MM.1S (cell line): Measurements from ENCODE around the gene SERPINB1.
"Not testable (repeated sequence)": the region's sequence is repeated elsewhere in the genome, so short reads cannot be mapped to it uniquely, and the experiment has no call there.

Experiments
- DNase-seq: peaks from one replicate; pipeline ENCODE4 v3.0.0-alpha.2; 2015
- H2AFZ ChIP-seq: fragments of 300-600 bp; sonication (generic); 2 replicates; pipeline ENCODE4 v1.6.0; 2016; ENCODE audit warnings: antibody characterized with exemption, low read length
- H3F3A ChIP-seq: fragments of 300-600 bp; sonication (generic); 2 replicates; pipeline ENCODE4 v1.6.1; 2016; ENCODE audit warnings: mild to moderate bottlenecking, antibody characterized with exemption, low read length, moderate library complexity, mixed read lengths; ENCODE audit not compliant: insufficient read depth
- H3K27ac ChIP-seq: fragments of 300-600 bp; sonication (generic); 2 replicates; pipeline ENCODE4 v1.5.1; 2016; ENCODE audit warnings: mild to moderate bottlenecking, low read length
- H3K27me3 ChIP-seq: fragments of 300-600 bp; sonication (generic); replicated peaks from 2 replicates; pipeline ENCODE4 v1.6.0; 2016; ENCODE audit warnings: low read length; ENCODE audit not compliant: insufficient read depth
- H3K36me3 ChIP-seq: fragments of 300-600 bp; sonication (generic); replicated peaks from 2 replicates; pipeline ENCODE4 v1.6.1; 2016; ENCODE audit warnings: mild to moderate bottlenecking, low read length, mixed read lengths; ENCODE audit not compliant: insufficient read depth
- H3K4me1 ChIP-seq: fragments of 300-600 bp; sonication (generic); 2 replicates; pipeline ENCODE4 v1.6.1; 2016; ENCODE audit warnings: low read length, mixed read lengths
- H3K4me2 ChIP-seq: fragments of 300-600 bp; sonication (generic); 2 replicates; pipeline ENCODE4 v1.6.0; 2016; ENCODE audit warnings: low read depth, low read length
- H3K4me3 ChIP-seq: fragments of 300-600 bp; sonication (generic); 2 replicates; pipeline ENCODE4 v1.5.1; 2016; ENCODE audit warnings: low read length, mixed read lengths
- H3K79me2 ChIP-seq: fragments of 300-600 bp; sonication (generic); 2 replicates; pipeline ENCODE4 v1.6.1; 2016; ENCODE audit warnings: mixed run types, low read length, mixed read lengths
- H3K9ac ChIP-seq: fragments of 300-600 bp; sonication (generic); 2 replicates; pipeline ENCODE4 v1.6.1; 2016; ENCODE audit warnings: low read length, mixed read lengths
- H3K9me2 ChIP-seq: fragments of 300-600 bp; sonication (generic); replicated peaks from 2 replicates; pipeline ENCODE4 v1.6.1; 2016; ENCODE audit warnings: mild to moderate bottlenecking, low read length, mixed read lengths; ENCODE audit not compliant: insufficient read depth
- H3K9me3 ChIP-seq: fragments of 300-600 bp; sonication (generic); replicated peaks from 2 replicates; pipeline ENCODE4 v1.6.1; 2016; ENCODE audit warnings: mild to moderate bottlenecking, low read length, mixed read lengths; ENCODE audit not compliant: insufficient read depth
- H4K20me1 ChIP-seq: fragments of 300-600 bp; sonication (generic); 2 replicates; pipeline ENCODE4 v1.6.1; 2016; ENCODE audit warnings: mild to moderate bottlenecking, low read length, moderate library complexity, mixed read lengths; ENCODE audit not compliant: insufficient read depth
- CTCF ChIP-seq: fragments of 300-600 bp; sonication (generic); IDR thresholded peaks from 2 replicates; pipeline ENCODE4 v1.5.1; 2016; ENCODE audit warnings: antibody characterized with exemption, low read length, mixed read lengths
- EZH2 ChIP-seq: fragments of 300-600 bp; sonication (generic); optimal IDR thresholded peaks from 2 replicates; pipeline ENCODE3; 2017; ENCODE audit warnings: low read depth, mild to moderate bottlenecking, antibody characterized with exemption, low read length, mixed read lengths
- EZH2phosphoT487 ChIP-seq: fragments of 300-600 bp; sonication (generic); IDR thresholded peaks from 2 replicates; pipeline ENCODE4 v1.6.1; 2018; ENCODE audit warnings: antibody characterized with exemption, low read length

Gene SERPINB1

GRCh38 chr6:2855061-2855519 is 13.4 kb upstream of the SERPINB1 start:
- Histone ChIP-seq H3K9ac (no peak overlapping the region), H3K4me3 (peak overlapping the region; percentile 15), H3K27me3 (no peaks in the 10 kb centered on the region), H4K20me1 (no peaks in the 10 kb centered on the region), H3K9me2 (no peaks in the 10 kb centered on the region), H3K27ac (no peak overlapping the region), H3K4me2 (peak overlapping the region; percentile 53), H3K9me3 (no peaks in the 10 kb centered on the region), H3F3A (no peaks in the 10 kb centered on the region), H3K36me3 (no peaks in the 10 kb centered on the region), H3K79me2 (no peaks in the 10 kb centered on the region), H2AFZ (peak overlapping the region; percentile 12), H3K4me1 (peaks cover 5% of the 10 kb centered on the region; the same call in 1 of the 2 replicates)
- DNase-seq: no peak
- TF ChIP-seq EZH2phosphoT487 (no peak), EZH2 (no peak), CTCF (no peak)

- H3K27me3 ChIP-seq: no peaks in the 10 kb centered on the region
- no peak for DNase-seq
- TF ChIP-seq CTCF (no peak), EZH2phosphoT487 (no peak), EZH2 (no peak)
- no peaks in the 10 kb centered on the region for H3F3A ChIP-seq
- peaks cover 5% of the 10 kb centered on the region; the same call in 1 of the 2 replicates for H3K4me1 ChIP-seq
- no peak overlapping the region for H3K27ac ChIP-seq
- peak overlapping the region; percentile 15 for H3K4me3 ChIP-seq
- H3K4me2 ChIP-seq: peak overlapping the region; percentile 53
- no peaks in the 10 kb centered on the region for H4K20me1 ChIP-seq
- H2AFZ ChIP-seq: peak overlapping the region; percentile 12
- no peaks in the 10 kb centered on the region for H3K79me2 ChIP-seq
- no peaks in the 10 kb centered on the region for H3K36me3 ChIP-seq
- H3K9me2 ChIP-seq: no peaks in the 10 kb centered on the region
- H3K9me3 ChIP-seq: no peaks in the 10 kb centered on the region
- H3K9ac ChIP-seq: no peak overlapping the region
These were observed 12.8 kb upstream of the SERPINB1 start for GRCh38 chr6:2854396-2854982.

DNA sequence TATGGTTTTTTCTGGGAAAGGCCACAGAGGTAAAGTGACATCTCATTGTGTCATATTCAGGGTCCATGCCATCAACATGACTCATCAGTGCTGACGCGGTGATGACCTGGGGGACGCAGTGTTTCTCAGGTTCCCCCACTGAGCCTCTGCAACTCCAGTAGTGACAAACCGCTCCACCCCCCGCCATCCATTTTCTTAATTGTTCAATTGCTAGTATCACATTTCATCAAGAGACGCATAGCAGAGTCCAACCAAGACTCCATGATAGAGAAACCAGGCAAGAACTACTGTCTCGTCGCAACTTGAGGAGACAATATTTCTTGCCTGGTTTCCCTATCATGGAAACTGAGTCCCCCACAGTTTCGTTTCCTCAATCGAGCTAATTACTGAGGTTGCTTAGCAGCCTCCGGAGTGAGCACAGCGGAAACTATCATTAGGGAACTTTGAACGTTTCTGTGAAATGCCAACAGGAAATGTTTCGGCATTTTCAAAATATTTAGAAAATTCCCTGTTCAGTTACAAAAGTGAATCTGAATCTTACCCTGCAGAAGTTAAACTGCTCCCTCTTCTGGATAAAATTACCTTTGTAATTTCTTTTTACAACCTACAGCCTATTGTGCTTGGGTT is 12.2 kb upstream of the SERPINB1 start:
- H3K9me2 ChIP-seq: no peaks in the 10 kb centered on the region
- TF ChIP-seq EZH2: no peak
- TF ChIP-seq CTCF: peak; percentile 43
- TF ChIP-seq EZH2phosphoT487: no peak
- no peaks in the 10 kb centered on the region for H4K20me1 ChIP-seq
- H2AFZ ChIP-seq: 0 out of 2 replicates have a peak overlapping the region, but pooled peaks have one; percentile 12
- H3K27ac ChIP-seq: no peak overlapping the region
- peak overlapping the region; percentile 53 for H3K4me2 ChIP-seq
- H3F3A ChIP-seq: no peaks in the 10 kb centered on the region
- no peaks in the 10 kb centered on the region for H3K9me3 ChIP-seq
- H3K4me1 ChIP-seq: peaks cover 7% of the 10 kb centered on the region
- no peak for DNase-seq
- H3K27me3 ChIP-seq: no peaks in the 10 kb centered on the region
- H3K9ac ChIP-seq: no peak overlapping the region
- H3K36me3 ChIP-seq: no peaks in the 10 kb centered on the region
- H3K4me3 ChIP-seq: peak overlapping the region; percentile 15
- H3K79me2 ChIP-seq: no peaks in the 10 kb centered on the region

DNA sequence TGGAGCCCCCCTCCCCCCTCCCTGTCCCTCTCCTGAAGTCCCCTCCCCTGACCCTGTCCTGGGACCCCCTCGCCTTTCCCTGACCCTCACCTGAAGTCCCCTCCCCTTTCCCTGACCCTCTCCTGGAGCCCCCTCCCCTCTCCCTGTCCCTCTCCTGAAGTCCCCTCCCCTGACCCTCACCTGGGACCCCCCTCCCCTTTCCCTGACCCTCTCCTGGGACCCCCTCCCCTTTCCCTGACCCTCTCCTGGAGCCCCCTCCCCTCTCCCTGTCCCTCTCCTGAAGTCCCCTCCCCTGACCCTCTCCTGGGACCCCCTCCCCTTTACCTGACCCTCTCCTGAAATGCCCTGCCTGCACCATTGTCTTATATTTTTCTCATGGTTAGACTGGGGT is 11.7 kb upstream of the SERPINB1 start:
- H3K9ac ChIP-seq, H3K4me3 ChIP-seq, H3K27ac ChIP-seq, H3K27me3 ChIP-seq, H4K20me1 ChIP-seq, DNase-seq, H3K9me3 ChIP-seq, H3K36me3 ChIP-seq, H3F3A ChIP-seq, H3K9me2 ChIP-seq, H3K79me2 ChIP-seq, H2AFZ ChIP-seq, H3K4me1 ChIP-seq: not testable (repeated sequence)
- H3K4me2 ChIP-seq: peak overlapping the region; percentile 53; the same call in 1 of the 2 replicates
